Glutamatergic neuron (in vitro differentiated cells): ENCODE data around the gene ADARB2. TPM values are rescaled to one million over a fixed set of nuclear protein-coding genes. Genes with fewer than 3 reads are reported as not detected.
"Not testable (repeated sequence)": the region's sequence is repeated elsewhere in the genome, so short reads cannot be mapped to it uniquely, and the experiment has no call there.

Experiments
- DNase-seq: peaks from one replicate; pipeline ENCODE4 v3.0.0; 2022
- H3K27ac Mint-ChIP-seq: one replicate; pipeline ENCODE4 v1.8.0; 2020; ENCODE audit warnings: mild to moderate bottlenecking, mixed read lengths, inconsistent platforms; ENCODE audit not compliant: unreplicated experiment
- H3K27me3 Mint-ChIP-seq: one replicate; pipeline ENCODE4 v1.8.0; 2020; ENCODE audit warnings: mild to moderate bottlenecking, moderate library complexity, mixed read lengths, inconsistent platforms; ENCODE audit not compliant: unreplicated experiment
- H3K36me3 Mint-ChIP-seq: one replicate; pipeline ENCODE4 v1.8.0; 2020; ENCODE audit warnings: mild to moderate bottlenecking, mixed read lengths, inconsistent platforms; ENCODE audit not compliant: unreplicated experiment
- H3K4me1 Mint-ChIP-seq: one replicate; pipeline ENCODE4 v1.8.0; 2020; ENCODE audit warnings: mild to moderate bottlenecking, low read depth, mixed read lengths, inconsistent platforms; ENCODE audit not compliant: unreplicated experiment
- H3K4me3 Mint-ChIP-seq: one replicate; pipeline ENCODE4 v1.8.0; 2020; ENCODE audit warnings: mild to moderate bottlenecking, mixed read lengths, inconsistent platforms; ENCODE audit not compliant: unreplicated experiment
- H3K9me3 Mint-ChIP-seq: one replicate; pipeline ENCODE4 v1.8.0; 2020; ENCODE audit warnings: mild to moderate bottlenecking, moderate library complexity, mixed read lengths, inconsistent platforms; ENCODE audit not compliant: unreplicated experiment
- total RNA-seq: library from RNA; stranded (reverse); fragmentation: NEBNext Ultra II Directional; extraction: Animal tissue kit (Norgen Biotek cat#: 25700); gene quantifications from one replicate; pipeline ENCODE4 v1.2.1, GENCODE V29; 2021; ENCODE audit not compliant: unreplicated experiment
- TF ChIP-seq, protein P1 (sequence below): fragments of 200-600 bp; sonication (generic); IDR thresholded peaks from one replicate; pipeline ENCODE4 v1.5.0; 2021; ENCODE audit not compliant: partially characterized antibody, unreplicated experiment

Gene ADARB2
- total RNA-seq, 1 donor from 2014 or later = 20.6 TPM

- Mint-ChIP-seq H3K4me3 (no peak overlapping the region), H3K36me3 (peaks cover 6% of the 10 kb centered on the region), H3K27me3 (peaks cover 10% of the 10 kb centered on the region), H3K4me1 (peaks cover 52% of the 10 kb centered on the region), H3K9me3 (peaks cover 16% of the 10 kb centered on the region), H3K27ac (peak overlapping the region; percentile 11)
- no peak for DNase-seq
- TF ChIP-seq, protein P1, sequence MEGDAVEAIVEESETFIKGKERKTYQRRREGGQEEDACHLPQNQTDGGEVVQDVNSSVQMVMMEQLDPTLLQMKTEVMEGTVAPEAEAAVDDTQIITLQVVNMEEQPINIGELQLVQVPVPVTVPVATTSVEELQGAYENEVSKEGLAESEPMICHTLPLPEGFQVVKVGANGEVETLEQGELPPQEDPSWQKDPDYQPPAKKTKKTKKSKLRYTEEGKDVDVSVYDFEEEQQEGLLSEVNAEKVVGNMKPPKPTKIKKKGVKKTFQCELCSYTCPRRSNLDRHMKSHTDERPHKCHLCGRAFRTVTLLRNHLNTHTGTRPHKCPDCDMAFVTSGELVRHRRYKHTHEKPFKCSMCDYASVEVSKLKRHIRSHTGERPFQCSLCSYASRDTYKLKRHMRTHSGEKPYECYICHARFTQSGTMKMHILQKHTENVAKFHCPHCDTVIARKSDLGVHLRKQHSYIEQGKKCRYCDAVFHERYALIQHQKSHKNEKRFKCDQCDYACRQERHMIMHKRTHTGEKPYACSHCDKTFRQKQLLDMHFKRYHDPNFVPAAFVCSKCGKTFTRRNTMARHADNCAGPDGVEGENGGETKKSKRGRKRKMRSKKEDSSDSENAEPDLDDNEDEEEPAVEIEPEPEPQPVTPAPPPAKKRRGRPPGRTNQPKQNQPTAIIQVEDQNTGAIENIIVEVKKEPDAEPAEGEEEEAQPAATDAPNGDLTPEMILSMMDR = no peak
Observed at GRCh38 chr10:1626410-1626809, 110.9 kb downstream of the ADARB2 start.

DNA sequence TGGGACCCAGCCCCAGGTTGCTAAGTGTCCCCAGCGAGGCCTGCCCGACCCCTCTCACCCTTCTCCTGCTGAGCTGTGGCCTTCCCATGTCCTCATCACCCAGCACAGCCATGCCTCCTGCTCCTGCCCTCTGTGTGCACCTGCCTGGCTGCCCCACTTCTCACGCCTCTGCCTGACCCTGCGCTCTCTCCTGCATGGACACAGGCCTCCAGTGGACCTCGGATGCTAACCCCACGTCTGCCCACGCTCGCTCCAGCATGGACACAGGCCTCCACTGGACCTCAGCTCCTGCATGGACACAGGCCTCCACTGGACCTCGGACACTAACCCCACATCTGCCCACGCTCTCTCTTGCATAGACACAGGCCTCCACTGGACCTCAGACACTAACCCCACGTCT lies 111.6 kb downstream of the ADARB2 start:
- TF ChIP-seq, protein P1 = no peak
- Mint-ChIP-seq H3K4me1 (peaks cover 52% of the 10 kb centered on the region), H3K27me3 (peaks cover 8% of the 10 kb centered on the region), H3K4me3 (peak overlapping the region; percentile 28), H3K9me3 (peaks cover 15% of the 10 kb centered on the region), H3K27ac (peak overlapping the region; percentile 66), H3K36me3 (peaks cover 6% of the 10 kb centered on the region)
- DNase-seq = no peak

- TF ChIP-seq, protein P1 = no peak
- peaks cover 12% of the 10 kb centered on the region for H3K9me3 Mint-ChIP-seq
- H3K27ac Mint-ChIP-seq = no peak overlapping the region
- DNase-seq = no peak
- peaks cover 48% of the 10 kb centered on the region for H3K4me1 Mint-ChIP-seq
- H3K36me3 Mint-ChIP-seq = peaks cover 8% of the 10 kb centered on the region
- H3K27me3 Mint-ChIP-seq = peaks cover 4% of the 10 kb centered on the region
- no peak overlapping the region for H3K4me3 Mint-ChIP-seq
Observed at GRCh38 chr10:1625079-1625478, 112.2 kb downstream of the ADARB2 start.

DNA sequence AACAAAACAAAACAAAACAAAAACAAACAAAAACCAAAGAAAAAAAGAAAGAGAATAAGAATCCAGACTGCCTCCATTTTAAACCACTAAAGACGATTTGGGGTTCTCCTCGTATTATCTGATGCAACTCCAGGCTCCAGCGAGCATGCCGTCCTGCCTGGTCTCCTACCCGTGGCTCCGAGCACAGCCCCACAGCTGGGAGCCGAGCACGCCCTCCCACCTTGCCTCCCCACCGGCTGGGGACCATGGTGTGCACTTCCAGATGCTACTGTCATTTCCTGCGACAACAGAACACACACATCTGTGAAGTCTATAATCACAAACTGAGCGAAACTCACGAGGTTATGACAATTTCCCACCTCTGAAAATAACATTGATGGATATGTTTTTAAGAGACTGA lies 113.1 kb downstream of the ADARB2 start:
- DNase-seq = no peak
- Mint-ChIP-seq H3K9me3 (peaks cover 14% of the 10 kb centered on the region), H3K27me3 (peaks cover 4% of the 10 kb centered on the region), H3K27ac (no peak overlapping the region), H3K36me3 (peaks cover 11% of the 10 kb centered on the region), H3K4me3 (no peak overlapping the region), H3K4me1 (peaks cover 40% of the 10 kb centered on the region)
- TF ChIP-seq, protein P1 = no peak

DNA sequence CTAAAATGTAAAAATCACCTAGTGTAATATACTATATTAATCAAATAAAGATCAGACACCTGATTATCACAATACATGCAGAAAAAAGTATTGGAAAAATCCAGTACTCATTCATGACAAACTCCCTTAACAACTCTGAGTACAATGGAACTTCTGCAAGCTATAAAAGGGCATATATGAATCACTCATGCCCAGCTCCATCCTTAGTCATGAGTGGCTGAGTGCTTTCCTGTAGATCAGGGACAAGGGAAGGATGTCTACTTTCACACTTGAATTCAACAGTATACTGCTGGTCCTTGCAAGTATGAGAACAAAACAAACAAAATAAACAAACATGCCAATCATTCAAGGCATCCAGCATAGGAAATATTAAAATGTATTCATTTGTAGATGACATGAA lies 116.5 kb downstream of the ADARB2 start:
- Mint-ChIP-seq H3K4me1 (peaks cover 25% of the 10 kb centered on the region), H3K4me3 (no peak overlapping the region)
- TF ChIP-seq, protein P1 = no peak

GRCh38 chr10:1617376-1618317 lies 119.7 kb downstream of the ADARB2 start:
- Mint-ChIP-seq H3K4me1 (peaks cover 19% of the 10 kb centered on the region), H3K27me3 (peaks cover 11% of the 10 kb centered on the region), H3K36me3 (peaks cover 11% of the 10 kb centered on the region), H3K9me3 (peaks cover 13% of the 10 kb centered on the region), H3K27ac (peak overlapping the region; percentile 87), H3K4me3 (peak overlapping the region; percentile 38)
- DNase-seq = not testable (repeated sequence)

More for the DNA sequence above, 116.5 kb downstream of the ADARB2 start:
- DNase-seq = no peak
- Mint-ChIP-seq H3K9me3 (peaks cover 16% of the 10 kb centered on the region), H3K27me3 (peaks cover 13% of the 10 kb centered on the region), H3K36me3 (peaks cover 16% of the 10 kb centered on the region), H3K27ac (no peak overlapping the region)

- DNase-seq, H3K36me3 Mint-ChIP-seq: not testable (repeated sequence)
- H3K27me3 Mint-ChIP-seq = peaks cover 11% of the 10 kb centered on the region
- H3K4me1 Mint-ChIP-seq = peaks cover 20% of the 10 kb centered on the region
- H3K9me3 Mint-ChIP-seq = peaks cover 13% of the 10 kb centered on the region
- peak overlapping the region; percentile 96 for H3K27ac Mint-ChIP-seq
- H3K4me3 Mint-ChIP-seq = peak overlapping the region; percentile 77
Observed at GRCh38 chr10:1616701-1617100, 120.6 kb downstream of the ADARB2 start.
